CD14-positive monocyte (primary cell): ENCODE data around the gene WNT11. TPM values are rescaled to one million over a fixed set of nuclear protein-coding genes. Genes with fewer than 3 reads are reported as not detected.

ENCODE experiments used
- DNase-seq, 3 donors: peaks; one replicate each; pipeline ENCODE4 v3.0.0-alpha.2; 2011 to 2022
- H2AFZ ChIP-seq: 2 replicates; pipeline ENCODE4 v1.6.0; 2012; ENCODE audit warnings: mild to moderate bottlenecking, low read depth, low read length, inconsistent platforms; ENCODE audit not compliant: insufficient read depth, poor library complexity, severe bottlenecking
- H3K27ac ChIP-seq, 2 donors: 1 replicate in 1 of 2; 2 replicates in 1 of 2; pipeline ENCODE4 v1.5.1; 2012 to 2013; ENCODE audit warnings: low read length in 2 of 2, control low read depth in 1 of 2, inconsistent platforms in 1 of 2, low read depth in 1 of 2, mild to moderate bottlenecking in 1 of 2
- H3K27me3 ChIP-seq, 2 donors: one replicate each; pipeline versions ENCODE4 v1.6.0 to v1.6.1; 2011 to 2013; ENCODE audit warnings: low read length in 2 of 2; ENCODE audit not compliant: control insufficient read depth in 2 of 2, insufficient read depth in 2 of 2
- H3K36me3 ChIP-seq, 2 donors: replicated peaks in 1 of 2; 1 replicate in 1 of 2; 2 replicates in 1 of 2; pipeline versions ENCODE4 v1.5.1 to v1.6.1; 2012 to 2013; ENCODE audit warnings: low read length in 2 of 2, control low read depth in 1 of 2, inconsistent platforms in 1 of 2, mild to moderate bottlenecking in 1 of 2; ENCODE audit not compliant: insufficient read depth in 2 of 2, control insufficient read depth in 1 of 2
- H3K4me1 ChIP-seq, 2 donors: 1 replicate in 1 of 2; 2 replicates in 1 of 2; pipeline versions ENCODE4 v1.5.1 to v1.6.1; 2012 to 2013; ENCODE audit warnings: low read length in 2 of 2, control low read depth in 1 of 2, inconsistent platforms in 1 of 2, mild to moderate bottlenecking in 1 of 2, moderate library complexity in 1 of 2; ENCODE audit not compliant: insufficient read depth in 2 of 2, control insufficient read depth in 1 of 2
- H3K4me2 ChIP-seq: replicated peaks from 2 replicates; pipeline ENCODE3; 2012; ENCODE audit warnings: low read length, moderate library complexity, mild to moderate bottlenecking; ENCODE audit not compliant: poor library complexity, severe bottlenecking; ENCODE audit errors: extremely low read depth
- H3K4me3 ChIP-seq, 3 experiments: fragments of 200-600 bp in 1 of 3; sonication (generic) in 1 of 3; replicated peaks in 1 of 3; 1 replicate in 2 of 3; 2 replicates in 1 of 3; pipeline ENCODE4 v1.5.1; 2011 to 2013; ENCODE audit warnings: low read length in 3 of 3, mild to moderate bottlenecking in 3 of 3, control low read depth in 2 of 3, low read depth in 2 of 3, inconsistent platforms in 1 of 3, moderate library complexity in 1 of 3
- H3K79me2 ChIP-seq: 2 replicates; pipeline ENCODE4 v1.6.0; 2012; ENCODE audit warnings: mild to moderate bottlenecking, control low read depth, inconsistent platforms, low read length, moderate library complexity; ENCODE audit not compliant: insufficient read depth
- H3K9ac ChIP-seq: 2 replicates; pipeline ENCODE4 v1.6.0; 2017; ENCODE audit warnings: low read length, mild to moderate bottlenecking; ENCODE audit not compliant: insufficient read depth, poor library complexity, severe bottlenecking
- H3K9me3 ChIP-seq, 2 donors: replicated peaks in 1 of 2; 1 replicate in 1 of 2; 2 replicates in 1 of 2; pipeline versions ENCODE4 v1.5.1 to v1.6.1; 2012 to 2013; ENCODE audit warnings: low read length in 2 of 2, control low read depth in 1 of 2; ENCODE audit not compliant: control insufficient read depth in 1 of 2, insufficient read depth in 1 of 2
- H4K20me1 ChIP-seq: 2 replicates; pipeline ENCODE4 v1.6.0; 2012; ENCODE audit warnings: mild to moderate bottlenecking, low read length, control low read depth, moderate library complexity; ENCODE audit not compliant: insufficient read depth
- H3K27ac Mint-ChIP-seq, 7 donors: one replicate each; pipeline ENCODE4 v1.8.0; 2020; ENCODE audit warnings: mild to moderate bottlenecking in 7 of 7, mixed read lengths in 7 of 7, moderate library complexity in 6 of 7, inconsistent platforms in 2 of 7
- H3K27me3 Mint-ChIP-seq, 3 donors: one replicate each; pipeline ENCODE4 v1.8.0; 2021 to 2022; ENCODE audit warnings: low read depth in 3 of 3, mild to moderate bottlenecking in 3 of 3, mixed read lengths in 3 of 3, moderate library complexity in 3 of 3, inconsistent platforms in 1 of 3
- H3K36me3 Mint-ChIP-seq, 2 donors: one replicate each; pipeline ENCODE4 v1.8.0; 2020; ENCODE audit warnings: mixed read lengths in 2 of 2, inconsistent platforms in 1 of 2, mild to moderate bottlenecking in 1 of 2
- H3K4me1 Mint-ChIP-seq: one replicate; pipeline ENCODE4 v1.8.0; 2020; ENCODE audit warnings: mild to moderate bottlenecking, mixed read lengths
- H3K4me3 Mint-ChIP-seq, 2 donors: one replicate each; pipeline ENCODE4 v1.8.0; 2020; ENCODE audit warnings: mild to moderate bottlenecking in 2 of 2, mixed read lengths in 2 of 2, moderate library complexity in 1 of 2
- H3K9me3 Mint-ChIP-seq, 7 donors: one replicate each; pipeline ENCODE4 v1.8.0; 2020 to 2022; ENCODE audit warnings: mixed read lengths in 7 of 7, mild to moderate bottlenecking in 6 of 7, moderate library complexity in 6 of 7, inconsistent platforms in 2 of 7
- CTCF ChIP-seq: fragments of 200-600 bp; IDR thresholded peaks from one replicate; pipeline ENCODE4 v1.8.0; 2022; ENCODE audit warnings: antibody characterized with exemption, mild to moderate bottlenecking
- WGBS: methylation state at CpG from one replicate; pipeline ENCODE4 v1.1.5; 2013; ENCODE audit warnings: missing lambda C conversion rate; ENCODE audit not compliant: insufficient coverage; 5-methylcytosine and 5-hydroxymethylcytosine counted together
- intact Hi-C, 2 donors: fragments of 100-400 bp; cut with micrococcal nuclease; formaldehyde crosslinking; loops; one replicate each; pipeline versions ENCODE4 v1.15.0 to v1.15.1; 2023
- polyA plus RNA-seq, 3 donors: library from polyadenylated mRNA; depleted of rRNA in 1 of 3; unstranded in 2 of 3; stranded (reverse) in 1 of 3; fragments of 300-500 nt in 2 of 3; fragments of >200 nt in 1 of 3; fragmentation: Illumina TruSeq in 2 of 3; gene quantifications; 1 replicate in 2 of 3; 2 replicates in 1 of 3; pipeline ENCODE4 v1.2.3, GENCODE V29; 2012 to 2021

The WNT11 gene
- polyA plus RNA-seq, 3 donors = 0.09 to 0.24 (median 0.21) TPM

DNA sequence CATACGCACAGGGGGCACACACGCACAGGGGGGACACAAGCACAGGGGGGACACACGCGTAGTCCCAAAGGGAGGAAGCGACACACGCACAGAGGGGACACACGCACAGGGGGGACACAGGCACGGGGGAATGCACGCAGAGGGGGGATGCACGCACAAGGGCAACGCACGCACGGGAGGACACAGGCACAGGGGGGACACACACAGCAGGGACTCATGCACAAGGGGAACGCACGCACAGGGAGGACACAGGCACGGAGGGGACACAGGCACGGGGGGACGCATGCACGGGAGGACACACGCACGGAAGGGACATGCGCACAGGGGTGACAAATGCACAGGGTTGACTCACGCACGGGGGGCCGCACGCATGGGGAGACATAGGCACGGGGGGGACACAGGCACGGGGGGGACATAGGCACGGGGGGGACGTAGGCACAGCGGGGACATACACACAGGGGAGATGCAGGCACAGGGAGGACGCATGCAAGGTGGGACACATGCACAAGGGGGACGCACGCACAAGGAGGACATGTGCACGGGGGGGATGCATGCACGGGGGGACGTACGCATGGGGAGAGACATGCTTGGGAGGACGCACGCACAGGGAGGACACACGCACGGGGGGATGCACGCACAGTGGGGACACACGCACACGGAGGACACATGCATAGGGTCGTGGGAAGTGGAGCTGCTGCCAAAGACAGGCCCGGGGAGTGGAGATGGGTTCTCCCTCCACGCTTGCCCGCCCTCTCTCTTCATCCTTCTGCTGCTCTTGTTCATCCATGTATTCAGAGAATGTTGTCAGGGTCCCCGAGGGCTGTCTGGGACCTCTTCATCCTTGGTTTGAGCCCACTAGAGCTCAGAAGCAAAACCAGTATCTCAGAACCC lies 41.2 kb downstream of the WNT11 start:
- H2AFZ ChIP-seq = no peak overlapping the region
- H3K4me3 ChIP-seq = no peak overlapping the region
- intact Hi-C loops = no loop called here
- Mint-ChIP-seq H3K27me3 (peaks cover 0 to 6% (median 4%) of the 10 kb centered on the region in 3 donors), H3K4me1 (no peaks in the 10 kb centered on the region), H3K9me3 (peaks cover 0 to 1% (median 0%) of the 10 kb centered on the region in 7 donors), H3K36me3 (no peaks in the 10 kb centered on the region), H3K27ac (no peak overlapping the region), H3K4me3 (no peak overlapping the region)
- H3K79me2 ChIP-seq = no peaks in the 10 kb centered on the region
- TF ChIP-seq CTCF = no peak
- no peak for DNase-seq
- no peak overlapping the region for H3K27ac ChIP-seq
- H3K36me3 ChIP-seq = no peaks in the 10 kb centered on the region
- no peaks in the 10 kb centered on the region for H3K4me1 ChIP-seq
- H3K9me3 ChIP-seq = no peaks in the 10 kb centered on the region
- no peak overlapping the region for H3K9ac ChIP-seq
- no peak overlapping the region for H3K4me2 ChIP-seq
- 95% methylated on average over 41 of the region's 50 CpGs for WGBS
- no peaks in the 10 kb centered on the region for H4K20me1 ChIP-seq
- H3K27me3 ChIP-seq = no peaks in the 10 kb centered on the region

- Mint-ChIP-seq H3K4me1 (no peaks in the 10 kb centered on the region), H3K27ac (no peak overlapping the region), H3K9me3 (peaks cover 0 to 1% (median 0%) of the 10 kb centered on the region in 7 donors), H3K27me3 (peaks cover 0 to 6% (median 4%) of the 10 kb centered on the region in 3 donors), H3K4me3 (peak overlapping the region in 1 of 2 donors; percentile 33), H3K36me3 (no peaks in the 10 kb centered on the region)
- Histone ChIP-seq H3K9ac (no peak overlapping the region), H3K27me3 (no peaks in the 10 kb centered on the region), H3K4me3 (no peak overlapping the region), H3K9me3 (no peaks in the 10 kb centered on the region), H3K79me2 (no peaks in the 10 kb centered on the region), H3K4me1 (no peaks in the 10 kb centered on the region), H2AFZ (no peak overlapping the region), H3K4me2 (no peak overlapping the region), H3K36me3 (no peaks in the 10 kb centered on the region), H3K27ac (no peak overlapping the region), H4K20me1 (no peaks in the 10 kb centered on the region)
- no peak for DNase-seq
- intact Hi-C loops = no loop called here
- TF ChIP-seq CTCF = no peak
- WGBS = 94% methylated on average over 10 of the region's 13 CpGs
These were observed 42.2 kb downstream of the WNT11 start for GRCh38 chr11:76164081-76164480.
